Neural cell (in vitro differentiated cells): ENCODE data around the gene ARMC2.

Experiments used
- EP300 ChIP-seq: fragments of 450-650 bp; conservative IDR thresholded peaks from 2 replicates; pipeline ENCODE4 v1.6.1; 2014; ENCODE audit warnings: antibody characterized with exemption, mild to moderate bottlenecking, moderate library complexity; ENCODE audit not compliant: poor library complexity, severe bottlenecking
- EZH2 ChIP-seq: fragments of 200-600, 300-800 bp; shearing (Covaris generic), sonication (generic); IDR thresholded peaks from 2 replicates; pipeline ENCODE4 v1.6.1; 2014; ENCODE audit warnings: antibody characterized with exemption, low read length, borderline replicate concordance, mild to moderate bottlenecking; ENCODE audit not compliant: insufficient read depth, poor library complexity, severe bottlenecking
- POLR2AphosphoS5 ChIP-seq: IDR thresholded peaks from 2 replicates; pipeline ENCODE4 v1.6.1; 2012
- SMC3 ChIP-seq: fragments of 450-650 bp; conservative IDR thresholded peaks from 2 replicates; pipeline ENCODE4 v1.6.1; 2014; ENCODE audit warnings: antibody characterized with exemption, mild to moderate bottlenecking, moderate library complexity; ENCODE audit not compliant: poor library complexity
- TAF1 ChIP-seq: IDR thresholded peaks from 2 replicates; pipeline ENCODE4 v1.6.1; 2012; ENCODE audit warnings: low read depth
- TF ChIP-seq, protein P1 (sequence below): fragments of 450-650 bp; IDR thresholded peaks from 2 replicates; pipeline ENCODE4 v1.5.1; 2014; ENCODE audit warnings: antibody characterized with exemption, mild to moderate bottlenecking, moderate library complexity; ENCODE audit not compliant: poor library complexity, severe bottlenecking
- TF ChIP-seq, protein P2 (sequence below): IDR thresholded peaks from 2 replicates; pipeline ENCODE4 v1.6.1; 2012; ENCODE audit warnings: borderline replicate concordance

- TF ChIP-seq, protein P1, sequence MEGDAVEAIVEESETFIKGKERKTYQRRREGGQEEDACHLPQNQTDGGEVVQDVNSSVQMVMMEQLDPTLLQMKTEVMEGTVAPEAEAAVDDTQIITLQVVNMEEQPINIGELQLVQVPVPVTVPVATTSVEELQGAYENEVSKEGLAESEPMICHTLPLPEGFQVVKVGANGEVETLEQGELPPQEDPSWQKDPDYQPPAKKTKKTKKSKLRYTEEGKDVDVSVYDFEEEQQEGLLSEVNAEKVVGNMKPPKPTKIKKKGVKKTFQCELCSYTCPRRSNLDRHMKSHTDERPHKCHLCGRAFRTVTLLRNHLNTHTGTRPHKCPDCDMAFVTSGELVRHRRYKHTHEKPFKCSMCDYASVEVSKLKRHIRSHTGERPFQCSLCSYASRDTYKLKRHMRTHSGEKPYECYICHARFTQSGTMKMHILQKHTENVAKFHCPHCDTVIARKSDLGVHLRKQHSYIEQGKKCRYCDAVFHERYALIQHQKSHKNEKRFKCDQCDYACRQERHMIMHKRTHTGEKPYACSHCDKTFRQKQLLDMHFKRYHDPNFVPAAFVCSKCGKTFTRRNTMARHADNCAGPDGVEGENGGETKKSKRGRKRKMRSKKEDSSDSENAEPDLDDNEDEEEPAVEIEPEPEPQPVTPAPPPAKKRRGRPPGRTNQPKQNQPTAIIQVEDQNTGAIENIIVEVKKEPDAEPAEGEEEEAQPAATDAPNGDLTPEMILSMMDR: no peak
- TF ChIP-seq POLR2AphosphoS5 (no peak), EP300 (no peak), TAF1 (no peak), SMC3 (no peak), EZH2 (no peak)
- TF ChIP-seq, protein P2, sequence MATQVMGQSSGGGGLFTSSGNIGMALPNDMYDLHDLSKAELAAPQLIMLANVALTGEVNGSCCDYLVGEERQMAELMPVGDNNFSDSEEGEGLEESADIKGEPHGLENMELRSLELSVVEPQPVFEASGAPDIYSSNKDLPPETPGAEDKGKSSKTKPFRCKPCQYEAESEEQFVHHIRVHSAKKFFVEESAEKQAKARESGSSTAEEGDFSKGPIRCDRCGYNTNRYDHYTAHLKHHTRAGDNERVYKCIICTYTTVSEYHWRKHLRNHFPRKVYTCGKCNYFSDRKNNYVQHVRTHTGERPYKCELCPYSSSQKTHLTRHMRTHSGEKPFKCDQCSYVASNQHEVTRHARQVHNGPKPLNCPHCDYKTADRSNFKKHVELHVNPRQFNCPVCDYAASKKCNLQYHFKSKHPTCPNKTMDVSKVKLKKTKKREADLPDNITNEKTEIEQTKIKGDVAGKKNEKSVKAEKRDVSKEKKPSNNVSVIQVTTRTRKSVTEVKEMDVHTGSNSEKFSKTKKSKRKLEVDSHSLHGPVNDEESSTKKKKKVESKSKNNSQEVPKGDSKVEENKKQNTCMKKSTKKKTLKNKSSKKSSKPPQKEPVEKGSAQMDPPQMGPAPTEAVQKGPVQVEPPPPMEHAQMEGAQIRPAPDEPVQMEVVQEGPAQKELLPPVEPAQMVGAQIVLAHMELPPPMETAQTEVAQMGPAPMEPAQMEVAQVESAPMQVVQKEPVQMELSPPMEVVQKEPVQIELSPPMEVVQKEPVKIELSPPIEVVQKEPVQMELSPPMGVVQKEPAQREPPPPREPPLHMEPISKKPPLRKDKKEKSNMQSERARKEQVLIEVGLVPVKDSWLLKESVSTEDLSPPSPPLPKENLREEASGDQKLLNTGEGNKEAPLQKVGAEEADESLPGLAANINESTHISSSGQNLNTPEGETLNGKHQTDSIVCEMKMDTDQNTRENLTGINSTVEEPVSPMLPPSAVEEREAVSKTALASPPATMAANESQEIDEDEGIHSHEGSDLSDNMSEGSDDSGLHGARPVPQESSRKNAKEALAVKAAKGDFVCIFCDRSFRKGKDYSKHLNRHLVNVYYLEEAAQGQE: no peak
Observed at GRCh38 chr6:108832738-108833137, 15.5 kb upstream of the ARMC2 start.
